AG08395 (cell line): Measurements from ENCODE around the gene SLC9A1.

Source experiments
- DNase-seq: peaks from one replicate; pipeline ENCODE4 v3.0.0; 2012; ENCODE audit warnings: mixed read lengths, low spot score

SLC9A1 gene

GRCh38 chr1:27102707-27103468 lies 52.0 kb downstream of the SLC9A1 start:
- peak; percentile 81 for DNase-seq

GRCh38 chr1:27102134-27102706 lies 52.7 kb downstream of the SLC9A1 start:
- no peak for DNase-seq

GRCh38 chr1:27101696-27102095 lies 53.2 kb downstream of the SLC9A1 start:
- DNase-seq = no peak

- no peak for DNase-seq
Measured at GRCh38 chr1:27101054-27101491, 53.9 kb downstream of the SLC9A1 start.

GRCh38 chr1:27100335-27101053 lies 54.4 kb downstream of the SLC9A1 start:
- DNase-seq = no peak

GRCh38 chr1:27099587-27100334 lies 55.2 kb downstream of the SLC9A1 start:
- DNase-seq = peak; percentile 91

GRCh38 chr1:27099135-27099586 lies 55.8 kb downstream of the SLC9A1 start:
- DNase-seq = peak; percentile 31

- DNase-seq = no peak
Measured at GRCh38 chr1:27098431-27099134, 56.3 kb downstream of the SLC9A1 start.

- peak; percentile 89 for DNase-seq
Measured at GRCh38 chr1:27097484-27097917, 57.4 kb downstream of the SLC9A1 start.

- DNase-seq = no peak
Measured at GRCh38 chr1:27095576-27095975, 59.3 kb downstream of the SLC9A1 start.

GRCh38 chr1:27092888-27093287 lies 62.0 kb downstream of the SLC9A1 start:
- no peak for DNase-seq

GRCh38 chr1:27090911-27091310 lies 64.0 kb downstream of the SLC9A1 start:
- DNase-seq = no peak

GRCh38 chr1:27087371-27088220 lies 67.3 kb downstream of the SLC9A1 start:
- DNase-seq = no peak

- DNase-seq = no peak
Measured at GRCh38 chr1:27086628-27087027, 68.3 kb downstream of the SLC9A1 start.

GRCh38 chr1:27086026-27086425 lies 68.9 kb downstream of the SLC9A1 start:
- DNase-seq = no peak

- DNase-seq = no peak
Measured at GRCh38 chr1:27084107-27084506, 70.8 kb downstream of the SLC9A1 start.

- no peak for DNase-seq
Measured at GRCh38 chr1:27077968-27078367, 77.0 kb downstream of the SLC9A1 start.

- DNase-seq = no peak
Measured at GRCh38 chr1:27076803-27077202, 78.1 kb downstream of the SLC9A1 start.

- peak; percentile 36 for DNase-seq
Measured at GRCh38 chr1:27074175-27074780, 80.6 kb downstream of the SLC9A1 start.

GRCh38 chr1:27071049-27071416 lies 83.9 kb downstream of the SLC9A1 start:
- DNase-seq = peak; percentile 83
